NCI-H128 (cell line): ENCODE data around the gene TTF2.
"Not testable (repeated sequence)": the region's sequence is repeated elsewhere in the genome, so short reads cannot be mapped to it uniquely, and the experiment has no call there.

ENCODE experiments used
- DNase-seq: peaks from one replicate; lab custom pipeline; 2025; ENCODE audit not compliant: unreplicated experiment; lab: John Stamatoyannopoulos, UW

The TTF2 gene

GRCh38 chr1:117147856-117148588 is 87.9 kb downstream of the TTF2 start:
- no peak for DNase-seq

GRCh38 chr1:117150316-117150715 is 90.2 kb downstream of the TTF2 start:
- DNase-seq = no peak

- not testable (repeated sequence) for DNase-seq
Observed at GRCh38 chr1:117151305-117151704, 91.2 kb downstream of the TTF2 start.
